Spleen (tissue), 7 donors: ENCODE data around the gene PLB1.

Experiments used
- CTCF ChIP-seq, 11 experiments: fragments of 200-600 bp in 7 of 11; fragments of 450-650 bp in 4 of 11; sonication (generic) in 4 of 11; IDR thresholded peaks in 8 of 11; conservative IDR thresholded peaks in 3 of 11; 1 replicate in 7 of 11; 2 replicates in 4 of 11; pipeline versions ENCODE4 v1.4.0 to v1.8.0; 2016 to 2021; ENCODE audit warnings: antibody characterized with exemption in 11 of 11, inconsistent platforms in 4 of 11, mild to moderate bottlenecking in 1 of 11
- POLR2A ChIP-seq, 3 donors: fragments of 450-650 bp; IDR thresholded peaks; one replicate each; pipeline ENCODE4 v1.5.1; 2017; ENCODE audit warnings: antibody characterized with exemption in 3 of 3, mild to moderate bottlenecking in 1 of 3
- POLR2AphosphoS5 ChIP-seq, 3 donors: sonication (generic); formaldehyde crosslinking; IDR thresholded peaks; one replicate each; pipeline ENCODE4 v1.5.1; 2017; ENCODE audit warnings: antibody characterized with exemption in 3 of 3
- donor health status: DM: no; HTN: no; CAD: no; lungs with moderate emphysema.
- donor health status: DM: no; HTN: no; CAD: no.
- donor health status: DM: no; HTN: no; CAD: no.

DNA sequence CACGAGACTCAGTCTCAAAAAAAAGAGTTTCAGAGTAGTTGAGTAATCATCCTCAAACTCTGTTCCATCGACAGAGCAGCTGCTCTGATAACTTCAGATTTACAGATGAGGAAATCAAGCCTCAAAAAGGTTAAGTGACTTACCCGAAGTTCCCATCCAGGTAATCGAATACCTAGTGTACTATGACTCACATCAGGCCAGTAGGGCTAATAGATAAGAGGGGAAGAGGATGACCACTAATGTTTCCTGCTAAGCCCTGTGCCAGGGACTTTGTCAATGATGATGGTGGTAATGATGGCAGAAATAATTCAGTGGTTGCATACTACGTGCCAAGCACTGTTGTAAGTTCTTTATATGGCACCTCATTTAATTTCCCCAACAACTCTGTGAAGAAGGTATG is 80.9 kb downstream of the PLB1 start:
- TF ChIP-seq CTCF (IDR thresholded peaks at IDR 0.05 in 8 of 11, conservative IDR thresholded peaks at IDR 0.05 in 3 of 11) (no peak), POLR2A (IDR thresholded peaks at IDR 0.05) (no peak), POLR2AphosphoS5 (IDR thresholded peaks at IDR 0.05) (no peak)
